GM23338 (cell line): ENCODE measurements around the gene BPTF. TPM values are rescaled to one million over a fixed set of nuclear protein-coding genes. Genes with fewer than 3 reads are reported as not detected.

ENCODE experiments used
- ATAC-seq: fragments of 200-7000 bp; cut with Tn5 transposase; 3 replicates; pipeline ENCODE4 v1.9.1; 2020
- DNase-seq: peaks from one replicate; pipeline ENCODE4 v3.0.0-alpha.2; 2015; ENCODE audit warnings: low spot score
- H2AFZ ChIP-seq: fragments of 200-600 bp; sonication (generic); 2 replicates; pipeline ENCODE4 v1.8.0; 2016; ENCODE audit warnings: antibody characterized with exemption, mild to moderate bottlenecking, moderate library complexity
- H3F3A ChIP-seq: fragments of 200-600 bp; sonication (generic); replicated peaks from 2 replicates; pipeline ENCODE4 v1.8.0; 2017; ENCODE audit warnings: antibody characterized with exemption, mixed run types, low read depth
- H3K27ac ChIP-seq: fragments of 200-600 bp; sonication (generic); 2 replicates; pipeline ENCODE4 v1.6.1; 2016; ENCODE audit warnings: low read depth
- H3K27me3 ChIP-seq: fragments of 200-600 bp; sonication (generic); 2 replicates; pipeline ENCODE4 v1.8.0; 2016; ENCODE audit warnings: mild to moderate bottlenecking, mixed run types, moderate library complexity; ENCODE audit not compliant: insufficient read depth
- H3K36me3 ChIP-seq: fragments of 200-600 bp; sonication (generic); 2 replicates; pipeline ENCODE4 v1.8.0; 2016; ENCODE audit warnings: mild to moderate bottlenecking; ENCODE audit not compliant: insufficient read depth
- H3K4me1 ChIP-seq: fragments of 200-600 bp; sonication (generic); 2 replicates; pipeline ENCODE4 v1.8.0; 2016; ENCODE audit warnings: mild to moderate bottlenecking, moderate library complexity; ENCODE audit not compliant: insufficient read depth
- H3K4me2 ChIP-seq: fragments of 200-600 bp; sonication (generic); 2 replicates; pipeline ENCODE4 v1.7.1; 2017; ENCODE audit warnings: mixed run types
- H3K4me3 ChIP-seq: fragments of 200-600 bp; sonication (generic); 2 replicates; pipeline ENCODE4 v1.6.1; 2016; ENCODE audit warnings: mixed run types
- H3K79me2 ChIP-seq: fragments of 200-600 bp; sonication (generic); replicated peaks from 2 replicates; pipeline ENCODE4 v1.8.0; 2017; ENCODE audit warnings: mild to moderate bottlenecking; ENCODE audit not compliant: insufficient read depth
- H3K9me2 ChIP-seq: fragments of 200-600 bp; sonication (generic); 2 replicates; pipeline ENCODE4 v1.8.0; 2017; ENCODE audit not compliant: insufficient read depth
- H4K20me1 ChIP-seq: fragments of 200-600 bp; sonication (generic); replicated peaks from 2 replicates; pipeline ENCODE4 v1.8.0; 2017; ENCODE audit warnings: mild to moderate bottlenecking; ENCODE audit not compliant: insufficient read depth
- H3K27ac Mint-ChIP-seq: 2 replicates; pipeline ENCODE4 v1.8.0; 2020; ENCODE audit warnings: inconsistent platforms, mild to moderate bottlenecking, moderate library complexity, mixed read lengths
- H3K27me3 Mint-ChIP-seq: 3 replicates; pipeline ENCODE4 v1.8.0; 2022; ENCODE audit warnings: low read depth, mild to moderate bottlenecking, moderate library complexity, mixed read lengths, inconsistent platforms; ENCODE audit not compliant: insufficient read depth, poor library complexity
- H3K36me3 Mint-ChIP-seq: 3 replicates; pipeline ENCODE4 v1.8.0; 2021; ENCODE audit warnings: low read depth, mild to moderate bottlenecking, inconsistent platforms, moderate library complexity, mixed read lengths
- H3K4me1 Mint-ChIP-seq: 3 replicates; pipeline ENCODE4 v1.8.0; 2020; ENCODE audit warnings: mild to moderate bottlenecking, inconsistent platforms, mixed read lengths
- H3K4me3 Mint-ChIP-seq: 3 replicates; pipeline ENCODE4 v1.8.0; 2021; ENCODE audit warnings: moderate library complexity, mild to moderate bottlenecking, inconsistent platforms, mixed read lengths
- H3K9me3 Mint-ChIP-seq: 3 replicates; pipeline ENCODE4 v1.8.0; 2020; ENCODE audit warnings: moderate library complexity, mild to moderate bottlenecking, inconsistent platforms, mixed read lengths
- CREB1 ChIP-seq: fragments of 250-450 bp; sonication (Bioruptor Pico); IDR thresholded peaks from 2 replicates; pipeline ENCODE4 v1.5.0; 2020; ENCODE audit warnings: low read depth, mild to moderate bottlenecking, moderate library complexity
- CTCF ChIP-seq, 2 experiments: fragments of 200-600 bp in 1 of 2; sonication (generic) in 1 of 2; conservative IDR thresholded peaks; 2 replicates each; pipeline versions ENCODE4 v1.5.1 to v1.6.1; 2016 to 2017; ENCODE audit warnings: antibody characterized with exemption in 2 of 2, low read depth in 2 of 2, mild to moderate bottlenecking in 2 of 2, moderate library complexity in 1 of 2
- EZH2 ChIP-seq: fragments of 200-600 bp; sonication (generic); IDR thresholded peaks from one replicate; pipeline ENCODE4 v1.8.0; 2017; ENCODE audit warnings: antibody characterized with exemption, mild to moderate bottlenecking, low read depth; ENCODE audit not compliant: unreplicated experiment
- JUNB ChIP-seq: IDR thresholded peaks from one replicate; pipeline ENCODE4 v1.6.1; 2016; ENCODE audit warnings: antibody characterized with exemption; ENCODE audit not compliant: unreplicated experiment
- REST ChIP-seq: IDR thresholded peaks from one replicate; pipeline ENCODE4 v1.6.1; 2018; ENCODE audit warnings: antibody characterized with exemption; ENCODE audit not compliant: unreplicated experiment
- STAT1 ChIP-seq: IDR thresholded peaks from one replicate; pipeline ENCODE4 v1.6.1; 2016; ENCODE audit warnings: antibody characterized with exemption; ENCODE audit not compliant: unreplicated experiment
- ZNF114 ChIP-seq: fragments of 250-450 bp; sonication (Bioruptor Pico); IDR thresholded peaks from 2 replicates; pipeline ENCODE4 v1.5.0; 2020; ENCODE audit warnings: mild to moderate bottlenecking, moderate library complexity
- ZNF462 ChIP-seq: fragments of 250-450 bp; sonication (Bioruptor Pico); IDR thresholded peaks from 2 replicates; pipeline ENCODE4 v1.5.0; 2020; ENCODE audit warnings: mild to moderate bottlenecking, moderate library complexity
- polyA plus RNA-seq: library from polyadenylated mRNA; unstranded; fragments of >200 nt; fragmentation: Nextera tagmentation; extraction: Ambion mirVana; gene quantifications from 2 replicates; pipeline ENCODE4 v1.2.1, GENCODE V29; 2016
- total RNA-seq: library from RNA; depleted of rRNA; stranded (reverse); fragments of >200 nt; shearing (Covaris generic); gene quantifications from 2 replicates; pipeline ENCODE4 v1.2.3, GENCODE V29; 2014

The BPTF gene
- total and polyA plus RNA-seq, 2 experiments from 2014 or later = 161 to 179 TPM

GRCh38 chr17:67983383-67983688 lies 158.0 kb downstream of the BPTF start:
- no peaks in the 10 kb centered on the region for H3K4me1 ChIP-seq
- H3K27ac ChIP-seq = no peak overlapping the region
- no peak overlapping the region for H3K4me3 ChIP-seq
- no peaks in the 10 kb centered on the region for H3K36me3 ChIP-seq
- H4K20me1 ChIP-seq = no peaks in the 10 kb centered on the region
- Mint-ChIP-seq H3K36me3 (peaks cover 4% of the 10 kb centered on the region; the same call in 1 of the 3 replicates), H3K27me3 (peaks cover 2% of the 10 kb centered on the region), H3K9me3 (no peaks in the 10 kb centered on the region), H3K4me3 (no peak overlapping the region), H3K27ac (no peak overlapping the region), H3K4me1 (no peaks in the 10 kb centered on the region; the same call in 2 of the 3 replicates)
- H3F3A ChIP-seq = no peaks in the 10 kb centered on the region
- H3K9me2 ChIP-seq = no peaks in the 10 kb centered on the region
- DNase-seq = no peak
- H3K27me3 ChIP-seq = no peaks in the 10 kb centered on the region
- ATAC-seq = no peak
- H3K4me2 ChIP-seq = no peak overlapping the region
- no peak overlapping the region for H2AFZ ChIP-seq
- no peak for TF ChIP-seq EZH2
- TF ChIP-seq CTCF (conservative IDR thresholded peaks at IDR 0.05; ENCODE audit: low read depth in 2 of 2) = no peak
- no peak for TF ChIP-seq REST
- TF ChIP-seq JUNB = no peak
- TF ChIP-seq CREB1 (CRISPR knock-in tag) = no peak
- no peak for TF ChIP-seq ZNF462 (CRISPR knock-in tag)
- TF ChIP-seq STAT1 = no peak
- TF ChIP-seq ZNF114 = no peak
- no peaks in the 10 kb centered on the region for H3K79me2 ChIP-seq
